ENCODE data around the gene GPR37.

DNA sequence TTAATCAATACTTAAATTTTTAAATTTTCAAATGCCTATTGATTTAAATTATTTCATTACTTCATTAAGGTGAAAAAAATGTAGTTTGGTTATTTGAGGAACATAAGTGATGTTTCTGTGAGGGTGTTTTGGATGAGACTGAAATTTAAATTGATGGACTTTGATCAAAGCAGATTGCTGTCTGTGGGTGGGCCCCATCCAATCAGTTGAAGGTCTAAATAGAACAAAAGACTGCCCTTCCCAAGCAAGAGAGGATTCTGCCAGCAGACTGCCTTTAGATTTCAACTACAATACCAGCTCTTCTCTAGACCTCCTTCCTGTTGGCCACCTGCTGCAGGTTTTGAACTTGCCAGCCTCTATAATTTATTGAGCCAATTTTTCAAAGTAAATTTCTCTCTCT is 14.5 kb upstream of the GPR37 start:
- TF ChIP-seq CTCF (IDR thresholded peaks at IDR 0.05; ENCODE audit: low read depth, low read length, poor library complexity, severe bottlenecking): no peak
- no peak for TF ChIP-seq EZH2phosphoT487 (IDR thresholded peaks at IDR 0.05; ENCODE audit: borderline replicate concordance, low read length)

Measured in DOHH2 (cell line).